Keratinocyte (primary cell): ENCODE data around the gene SYNE1.

Source experiments
- CTCF ChIP-seq, 3 experiments: IDR thresholded peaks in 1 of 3; conservative IDR thresholded peaks in 1 of 3; optimal IDR thresholded peaks in 1 of 3; 2 replicates in 2 of 3; 3 replicates in 1 of 3; pipeline versions ENCODE3 to v1.5.1; 2011; ENCODE audit warnings: low read length in 3 of 3, mild to moderate bottlenecking in 3 of 3, moderate library complexity in 2 of 3, control low read depth in 1 of 3, inconsistent platforms in 1 of 3; ENCODE audit not compliant: insufficient read depth in 2 of 3; ENCODE audit errors: extremely low read depth in 1 of 3
- EZH2 ChIP-seq: IDR thresholded peaks from one replicate; pipeline ENCODE4 v1.6.1; 2012; ENCODE audit warnings: inconsistent platforms, mild to moderate bottlenecking, low read length, moderate library complexity

GRCh38 chr6:152225241-152225934, 411.8 kb downstream of the SYNE1 start:
- TF ChIP-seq EZH2 (no peak), CTCF (optimal IDR thresholded peaks at IDR 0.05 in 1 of 3, IDR thresholded peaks at IDR 0.05 in 1 of 3, conservative IDR thresholded peaks at IDR 0.05 in 1 of 3; ENCODE audit: extremely low read depth in 1 of 3, insufficient read depth in 2 of 3, low read length in 3 of 3) (no peak)
